ES-I3 (cell line): Measurements from ENCODE around the gene GARIN5B.

Source experiments
- H3K36me3 ChIP-seq: 2 replicates; pipeline ENCODE4 v1.6.1; 2013; ENCODE audit warnings: mild to moderate bottlenecking, low read length, control low read depth, moderate library complexity; ENCODE audit not compliant: insufficient read depth
- H3K4me1 ChIP-seq: 2 replicates; pipeline ENCODE4 v1.6.1; 2013; ENCODE audit warnings: mild to moderate bottlenecking, control low read depth, low read length; ENCODE audit not compliant: insufficient read depth
- H3K9ac ChIP-seq: 2 replicates; pipeline ENCODE4 v1.6.1; 2013; ENCODE audit warnings: low read depth, mild to moderate bottlenecking, low read length, moderate library complexity
- H3K9me3 ChIP-seq: 2 replicates; pipeline ENCODE4 v1.6.1; 2013; ENCODE audit warnings: mild to moderate bottlenecking, low read length, moderate library complexity; ENCODE audit not compliant: control insufficient read depth, insufficient read depth

The GARIN5B gene

DNA sequence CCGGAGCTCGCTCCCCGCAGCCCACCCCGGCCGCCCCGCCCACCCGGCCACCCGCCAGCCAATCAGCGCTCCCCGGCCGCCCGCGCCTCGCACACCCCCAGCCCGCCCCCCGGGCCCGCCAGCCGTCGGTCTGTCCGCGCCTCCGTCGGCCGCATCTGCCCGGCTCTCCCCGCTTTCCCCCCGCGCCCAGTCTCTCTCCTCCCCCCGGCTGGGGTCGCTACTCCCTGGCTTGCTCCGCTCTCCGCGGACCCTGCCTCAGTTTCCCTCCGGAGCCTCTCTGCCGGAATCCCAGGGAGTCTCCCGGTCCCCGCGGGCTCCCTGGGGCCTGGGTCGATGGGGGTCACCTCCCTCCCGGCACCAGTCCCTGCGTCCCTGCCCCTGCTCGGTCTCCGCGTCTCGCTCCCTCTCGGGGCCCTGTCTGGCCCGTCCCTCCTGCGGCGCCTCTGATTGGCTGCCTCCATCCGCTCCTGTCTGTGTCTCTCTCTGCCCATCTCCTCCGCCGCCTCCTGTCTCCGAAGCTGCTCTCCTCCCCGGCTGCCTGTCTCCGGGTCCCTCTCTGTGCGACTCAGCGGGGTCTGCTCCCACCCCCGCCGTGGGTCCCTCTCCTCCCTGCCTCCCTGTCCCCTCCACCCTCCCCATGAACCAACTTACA, 6.7 kb upstream of the GARIN5B start:
- H3K36me3 ChIP-seq: no peaks in the 10 kb centered on the region
- H3K9ac ChIP-seq: peak overlapping the region; percentile 68; the same call in 1 of the 2 replicates
- H3K4me1 ChIP-seq: peaks cover 18% of the 10 kb centered on the region
- H3K9me3 ChIP-seq: no peaks in the 10 kb centered on the region

DNA sequence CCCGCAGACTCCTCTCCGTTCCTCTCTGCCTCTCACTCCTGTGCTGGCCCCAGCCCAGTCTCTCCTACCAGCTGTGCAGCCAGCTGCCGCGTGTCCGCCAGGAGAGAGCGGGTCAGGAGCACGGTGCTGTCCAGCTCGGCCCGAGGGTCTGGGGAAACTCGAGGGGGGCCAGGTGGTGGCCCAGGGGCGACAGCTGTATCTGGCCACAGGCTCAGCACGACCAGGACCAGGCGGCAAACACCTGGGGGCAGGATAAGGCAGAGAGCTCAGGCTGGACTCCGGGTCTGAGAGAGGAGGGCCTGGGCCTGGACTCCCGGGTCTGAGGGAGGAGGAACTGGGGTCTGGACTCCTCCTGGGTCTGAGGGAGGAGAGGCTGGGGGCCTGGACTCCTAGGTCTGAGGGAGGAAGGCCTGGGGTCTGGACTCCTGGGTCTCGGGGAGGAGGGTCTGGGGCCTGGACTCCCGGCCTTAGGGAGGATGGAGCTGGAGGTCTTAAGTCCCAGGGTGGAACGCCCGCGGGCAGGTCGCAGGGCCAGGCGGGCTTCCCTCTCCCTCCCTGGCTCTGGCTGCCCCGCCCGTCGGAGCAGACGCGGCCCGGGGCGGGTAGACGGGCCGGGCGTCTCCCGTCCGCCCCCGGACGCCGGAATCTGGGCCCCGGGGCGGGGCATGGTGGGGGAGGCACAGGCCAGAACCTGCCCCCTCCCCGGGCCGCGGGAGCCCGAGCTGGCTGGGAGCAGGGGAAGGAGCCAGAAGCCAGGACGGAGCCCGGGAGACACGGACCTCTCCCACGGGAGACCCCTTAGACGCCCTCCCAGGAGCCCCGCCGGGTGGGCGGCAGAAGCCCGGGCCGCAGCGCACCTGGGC, 5.9 kb upstream of the GARIN5B start:
- Histone ChIP-seq H3K9ac (peak overlapping the region; percentile 63), H3K9me3 (no peaks in the 10 kb centered on the region), H3K36me3 (no peaks in the 10 kb centered on the region), H3K4me1 (peaks cover 18% of the 10 kb centered on the region)

GRCh38 chr19:55368106-55368505, 5.0 kb upstream of the GARIN5B start:
- H3K9me3 ChIP-seq: no peaks in the 10 kb centered on the region
- H3K9ac ChIP-seq: no peak overlapping the region
- no peaks in the 10 kb centered on the region for H3K36me3 ChIP-seq
- H3K4me1 ChIP-seq: peaks cover 15% of the 10 kb centered on the region

DNA sequence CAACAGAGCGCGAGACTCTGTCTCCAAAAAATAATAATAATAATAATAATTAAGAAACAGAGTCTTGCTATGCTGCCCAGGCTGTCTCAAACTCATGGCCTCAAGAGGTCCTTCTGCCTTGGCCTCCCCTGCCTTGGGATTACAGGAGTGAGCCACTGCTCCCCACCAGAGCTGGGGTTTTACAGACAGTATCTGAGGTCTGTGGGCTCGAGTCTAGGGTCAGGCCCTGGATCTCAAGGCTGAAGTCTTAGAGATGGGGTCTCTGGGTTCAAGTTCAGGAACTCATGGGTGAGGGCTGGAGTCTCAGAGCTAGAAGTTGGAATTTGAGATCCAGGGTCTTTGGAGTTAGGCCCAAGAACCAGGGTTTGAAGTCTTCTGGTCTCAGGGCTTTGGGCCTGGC, 3.7 kb upstream of the GARIN5B start:
- Histone ChIP-seq H3K9ac (no peak overlapping the region), H3K9me3 (no peaks in the 10 kb centered on the region), H3K4me1 (peaks cover 13% of the 10 kb centered on the region), H3K36me3 (no peaks in the 10 kb centered on the region)

DNA sequence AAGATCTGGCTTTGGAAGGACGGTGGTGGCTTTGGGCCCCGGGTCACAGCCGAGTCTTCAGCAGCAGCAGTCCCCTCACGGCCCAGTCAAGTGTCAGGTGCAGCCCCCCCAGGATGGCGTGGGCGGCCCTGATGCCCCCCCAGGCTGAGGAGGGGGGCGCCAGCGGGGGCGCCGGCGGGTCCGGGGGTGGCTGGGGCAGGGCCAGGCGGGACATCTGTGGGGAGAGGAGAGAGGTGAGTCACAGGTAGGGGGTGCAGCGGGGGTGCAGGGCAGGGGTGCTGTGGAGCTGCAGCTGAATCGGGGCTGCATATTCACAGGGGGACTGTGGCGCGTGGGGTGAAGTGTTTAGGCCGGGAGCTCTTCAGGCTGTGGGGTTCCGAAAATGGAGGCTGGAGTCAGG, 2.9 kb upstream of the GARIN5B start:
- Histone ChIP-seq H3K9me3 (no peaks in the 10 kb centered on the region), H3K4me1 (peaks cover 12% of the 10 kb centered on the region; the same call in 1 of the 2 replicates), H3K36me3 (no peaks in the 10 kb centered on the region), H3K9ac (no peak overlapping the region)

- Histone ChIP-seq H3K4me1 (peaks cover 12% of the 10 kb centered on the region; the same call in 1 of the 2 replicates), H3K9me3 (no peaks in the 10 kb centered on the region)
These were observed 2.2 kb upstream of the GARIN5B start for GRCh38 chr19:55365245-55365644.

GRCh38 chr19:55362174-55362989, 678 bp downstream of the GARIN5B start:
- no peaks in the 10 kb centered on the region for H3K36me3 ChIP-seq
- peaks cover 12% of the 10 kb centered on the region; the same call in 1 of the 2 replicates for H3K4me1 ChIP-seq
- H3K9ac ChIP-seq: no peak overlapping the region
- no peaks in the 10 kb centered on the region for H3K9me3 ChIP-seq

More at GRCh38 chr19:55365245-55365644, 2.2 kb upstream of the GARIN5B start:
- no peak overlapping the region for H3K9ac ChIP-seq
- H3K36me3 ChIP-seq: no peaks in the 10 kb centered on the region

GRCh38 chr19:55360902-55361301, 2.2 kb downstream of the GARIN5B start:
- Histone ChIP-seq H3K9me3 (no peaks in the 10 kb centered on the region), H3K4me1 (peaks cover 12% of the 10 kb centered on the region; the same call in 1 of the 2 replicates), H3K9ac (no peak overlapping the region), H3K36me3 (no peaks in the 10 kb centered on the region)

- Histone ChIP-seq H3K36me3 (no peaks in the 10 kb centered on the region), H3K4me1 (peaks cover 12% of the 10 kb centered on the region; the same call in 1 of the 2 replicates), H3K9me3 (no peaks in the 10 kb centered on the region), H3K9ac (no peak overlapping the region)
These were observed 3.8 kb downstream of the GARIN5B start for GRCh38 chr19:55358943-55359908.

- Histone ChIP-seq H3K9ac (no peak overlapping the region), H3K9me3 (no peaks in the 10 kb centered on the region), H3K4me1 (peaks cover 9% of the 10 kb centered on the region; the same call in 1 of the 2 replicates), H3K36me3 (no peaks in the 10 kb centered on the region)
These were observed 4.6 kb downstream of the GARIN5B start for GRCh38 chr19:55358493-55358892.

- peak overlapping the region; percentile 33; the same call in 1 of the 2 replicates for H3K9ac ChIP-seq
These were observed 7.7 kb downstream of the GARIN5B start for GRCh38 chr19:55355213-55355821.

DNA sequence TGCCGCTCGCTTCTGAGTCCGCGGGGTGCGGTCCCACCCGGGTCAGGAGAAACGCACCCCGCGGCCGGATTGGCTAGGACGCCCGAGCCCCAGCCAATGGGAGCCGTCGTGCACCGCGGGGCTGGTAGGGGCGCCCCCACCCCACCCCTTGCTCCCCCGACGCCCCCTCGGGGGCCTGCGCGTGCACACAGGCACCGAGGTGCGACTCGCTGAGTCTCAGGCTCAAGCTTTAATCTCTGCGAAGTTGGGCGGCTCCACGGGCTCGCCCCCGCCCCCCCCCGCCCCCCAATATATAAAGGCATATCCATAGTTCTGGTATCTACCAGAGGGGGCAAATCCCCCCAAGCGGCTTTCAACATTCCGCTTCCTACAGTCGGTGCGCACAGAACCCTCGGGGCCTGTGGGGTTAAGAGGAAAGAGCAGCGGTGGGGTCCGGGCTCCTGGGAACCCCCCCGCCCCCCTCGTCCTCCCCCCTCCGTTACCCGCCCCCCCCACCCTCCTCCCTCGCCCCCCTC, 8.3 kb downstream of the GARIN5B start, which contains the start of gene COX6B2:
TSS of gene COX6B2 (minus strand) at position 22 of the 515 bp plus-strand sequence. CDS start 198 bp downstream, outside the sequence.
- H3K9me3 ChIP-seq: no peaks in the 10 kb centered on the region
- H3K4me1 ChIP-seq: peaks cover 12% of the 10 kb centered on the region; the same call in 1 of the 2 replicates
- peak within 1 kb of the TSS; percentile 80 for H3K9ac ChIP-seq
- no peaks in the 10 kb centered on the region for H3K36me3 ChIP-seq

More at GRCh38 chr19:55355213-55355821, 7.7 kb downstream of the GARIN5B start:
- Histone ChIP-seq H3K36me3 (no peaks in the 10 kb centered on the region), H3K4me1 (peaks cover 9% of the 10 kb centered on the region; the same call in 1 of the 2 replicates), H3K9me3 (no peaks in the 10 kb centered on the region)
